Keratinocyte (primary cell): ENCODE results near the gene GRIN3A.

Experiments
- CTCF ChIP-seq, 3 experiments: IDR thresholded peaks in 1 of 3; conservative IDR thresholded peaks in 1 of 3; optimal IDR thresholded peaks in 1 of 3; 2 replicates in 2 of 3; 3 replicates in 1 of 3; pipeline versions ENCODE3 to v1.5.1; 2011; ENCODE audit warnings: low read length in 3 of 3, mild to moderate bottlenecking in 3 of 3, moderate library complexity in 2 of 3, control low read depth in 1 of 3, inconsistent platforms in 1 of 3; ENCODE audit not compliant: insufficient read depth in 2 of 3; ENCODE audit errors: extremely low read depth in 1 of 3
- EZH2 ChIP-seq: IDR thresholded peaks from one replicate; pipeline ENCODE4 v1.6.1; 2012; ENCODE audit warnings: inconsistent platforms, mild to moderate bottlenecking, low read length, moderate library complexity

GRCh38 chr9:101738566-101739183 is at the start of gene GRIN3A:
- TF ChIP-seq CTCF (optimal IDR thresholded peaks at IDR 0.05 in 1 of 3, IDR thresholded peaks at IDR 0.05 in 1 of 3, conservative IDR thresholded peaks at IDR 0.05 in 1 of 3; ENCODE audit: extremely low read depth in 1 of 3, insufficient read depth in 2 of 3, low read length in 3 of 3) (peak in 2 of 3 experiments; percentile 27 to 28), EZH2 (peak; percentile 2)
